ENCODE data around the gene ACADVL.

DNA sequence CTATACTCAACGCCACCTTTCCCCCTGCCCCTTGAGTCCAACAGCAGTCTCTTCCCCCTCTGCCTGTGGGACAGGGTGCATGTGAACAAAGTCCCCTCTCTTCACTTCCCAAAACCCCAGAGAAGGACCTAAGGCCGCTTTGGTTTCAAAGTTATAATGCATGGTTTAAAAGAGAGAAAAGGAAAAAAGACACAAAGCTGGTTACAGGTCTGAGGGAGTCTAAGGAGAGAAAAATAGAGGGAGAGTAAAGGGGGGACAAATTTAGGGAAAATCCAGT, 23.7 kb downstream of the ACADVL start:
- no peak for TF ChIP-seq GATA2 (IDR thresholded peaks at IDR 0.05; ENCODE audit: low read depth, low read length)
- no peak for TF ChIP-seq GATA3 (IDR thresholded peaks at IDR 0.05; ENCODE audit: low read depth, low read length)

All from SH-SY5Y (cell line).